ENCODE results near the gene TPR. TPM values are rescaled to one million over a fixed set of nuclear protein-coding genes. Genes with fewer than 3 reads are reported as not detected.

The TPR gene
- total and polyA plus RNA-seq, 2 of the 8 experiments (the other 6 are each of a cell fraction or from before 2014, with no cell fraction given): 57.1 to 102 TPM

DNA sequence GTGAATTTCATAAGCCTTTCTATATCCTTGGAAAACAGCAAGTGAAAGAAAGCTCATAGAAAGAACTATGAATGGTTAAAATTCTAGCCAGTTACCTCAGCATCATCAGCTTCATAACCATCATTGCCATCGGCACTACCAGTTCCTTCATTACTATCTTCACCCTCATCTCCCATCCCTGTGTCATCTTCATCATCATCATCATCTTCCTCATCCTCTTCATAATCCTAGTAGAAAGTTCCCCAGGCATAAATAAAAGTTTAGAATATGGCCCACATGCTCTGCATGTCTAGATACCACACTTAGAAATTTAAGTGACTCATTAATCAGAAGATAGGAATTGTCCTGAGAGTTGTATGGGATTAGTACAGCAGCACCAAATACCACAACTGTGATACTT, 49.0 kb downstream of the TPR start:
- no peak overlapping the region for H3K14ac ChIP-seq (ENCODE audit: insufficient read length)
- no peak overlapping the region for H3K27ac ChIP-seq (ENCODE audit: low read depth, low read length)
- H3K4ac ChIP-seq (replicated peaks; ENCODE audit: insufficient read length, low read depth, low read length): no peak overlapping the region
- no peaks in the 10 kb centered on the region for H3K27me3 ChIP-seq (replicated peaks in 1 of 4; ENCODE audit: control insufficient read depth in 3 of 4, extremely low read depth in 1 of 4, insufficient read depth in 3 of 4, low read length in 3 of 4)
- no peak overlapping the region for H2BK120ac ChIP-seq (replicated peaks; ENCODE audit: low read depth, low read length)
- H3K23ac ChIP-seq (ENCODE audit: insufficient read length): no peak overlapping the region
- H2AFZ ChIP-seq (ENCODE audit: low read length): no peak overlapping the region
- H3K4me3 ChIP-seq (ENCODE audit: extremely low read depth in 1 of 4, insufficient read depth in 2 of 4, low read depth in 3 of 4, low read length in 4 of 4): no peak overlapping the region
- no peaks in the 10 kb centered on the region for H3K23me2 ChIP-seq (ENCODE audit: low read depth, low read length)
- no peak overlapping the region for H4K91ac ChIP-seq (replicated peaks; ENCODE audit: insufficient read length, low read length)
- H3K9me3 ChIP-seq (ENCODE audit: insufficient read depth in 2 of 2, low read depth in 1 of 2, low read length in 1 of 2): no peaks in the 10 kb centered on the region
- WGBS, 2 experiments (ENCODE audit: extremely low coverage in 1 of 2, insufficient coverage in 1 of 2, insufficient read length in 1 of 2, insufficient replicate concordance in 2 of 2, low coverage in 1 of 2, low lambda C conversion rate in 2 of 2, missing lambda C conversion rate in 1 of 2): 96% methylated on average over 1 of the region's 1 CpG; no CpG with 5 or more reads in 1 of the 2 experiments
- DNase-seq (ENCODE audit: low read depth in 1 of 2, low spot score in 2 of 2) (no peak), FAIRE-seq (no peak)
- H4K8ac ChIP-seq (ENCODE audit: extremely low read depth, insufficient read depth, low read length): no peak overlapping the region
- H2BK20ac ChIP-seq (ENCODE audit: low read length): no peak overlapping the region
- H2BK15ac ChIP-seq (ENCODE audit: low read length): no peak overlapping the region
- H2BK12ac ChIP-seq (ENCODE audit: low read depth, low read length): no peak overlapping the region
- H3K18ac ChIP-seq (ENCODE audit: extremely low read depth, low read length): no peak overlapping the region
- H2AK5ac ChIP-seq (ENCODE audit: low read depth, low read length): no peak overlapping the region
- H4K20me1 ChIP-seq (replicated peaks in 1 of 2; ENCODE audit: control insufficient read depth in 1 of 2, insufficient read depth in 2 of 2, low read length in 2 of 2): peaks cover 0 to 2% of the 10 kb centered on the region in 2 experiments
- H4K5ac ChIP-seq (ENCODE audit: insufficient read length, low read depth, low read length): no peak overlapping the region
- H3K79me1 ChIP-seq (ENCODE audit: low read depth, low read length): no peaks in the 10 kb centered on the region
- no peak overlapping the region for H3K4me2 ChIP-seq (ENCODE audit: insufficient read depth in 1 of 2, low read depth in 2 of 2, low read length in 2 of 2)
- H3K79me2 ChIP-seq (ENCODE audit: control insufficient read depth in 1 of 2, insufficient read depth in 2 of 2, low read length in 2 of 2): no peaks in the 10 kb centered on the region
- no peak overlapping the region for H3K9ac ChIP-seq (replicated peaks in 1 of 4; ENCODE audit: extremely low read depth in 1 of 4, low read depth in 3 of 4, low read length in 3 of 4)
- no peak overlapping the region for H2BK5ac ChIP-seq (ENCODE audit: low read depth, low read length)
- peaks cover 10 to 83% (median 59%) of the 10 kb centered on the region in 4 experiments for H3K36me3 ChIP-seq (ENCODE audit: control insufficient read depth in 2 of 4, insufficient read depth in 4 of 4, low read length in 3 of 4)
- ChIA-PET POLR2A (ENCODE audit: partially characterized antibody) (interaction anchor here (1.8 kb wide), 1 partner anchor 49 kb away, joined by 4 read pairs; the partner anchor contains the start of gene TPR), CTCF (ENCODE audit: partially characterized antibody) (interaction anchor here (0.8 to 2.5 kb wide), 8 partner anchors 9 to 26 kb away, joined by 3 to 28 read pairs (median 4); no protein-coding TSS in a partner anchor)
- no peaks in the 10 kb centered on the region for H3K4me1 ChIP-seq (replicated peaks in 1 of 4; ENCODE audit: control insufficient read depth in 3 of 4, insufficient read depth in 4 of 4, low read length in 3 of 4)
- no peak overlapping the region for H3K56ac ChIP-seq (replicated peaks; ENCODE audit: insufficient read length, low read depth, low read length)
